GM18907 (cell line): ENCODE measurements around the gene FSD2.
"Not testable (repeated sequence)": the region's sequence is repeated elsewhere in the genome, so short reads cannot be mapped to it uniquely, and the experiment has no call there.

Source experiments
- ATAC-seq: cut with Tn5 transposase; IDR thresholded peaks from one replicate; pipeline ENCODE4 v1.9.1; 2021; ENCODE audit warnings: mild to moderate bottlenecking, moderate library complexity; ENCODE audit not compliant: unreplicated experiment

Gene FSD2

DNA sequence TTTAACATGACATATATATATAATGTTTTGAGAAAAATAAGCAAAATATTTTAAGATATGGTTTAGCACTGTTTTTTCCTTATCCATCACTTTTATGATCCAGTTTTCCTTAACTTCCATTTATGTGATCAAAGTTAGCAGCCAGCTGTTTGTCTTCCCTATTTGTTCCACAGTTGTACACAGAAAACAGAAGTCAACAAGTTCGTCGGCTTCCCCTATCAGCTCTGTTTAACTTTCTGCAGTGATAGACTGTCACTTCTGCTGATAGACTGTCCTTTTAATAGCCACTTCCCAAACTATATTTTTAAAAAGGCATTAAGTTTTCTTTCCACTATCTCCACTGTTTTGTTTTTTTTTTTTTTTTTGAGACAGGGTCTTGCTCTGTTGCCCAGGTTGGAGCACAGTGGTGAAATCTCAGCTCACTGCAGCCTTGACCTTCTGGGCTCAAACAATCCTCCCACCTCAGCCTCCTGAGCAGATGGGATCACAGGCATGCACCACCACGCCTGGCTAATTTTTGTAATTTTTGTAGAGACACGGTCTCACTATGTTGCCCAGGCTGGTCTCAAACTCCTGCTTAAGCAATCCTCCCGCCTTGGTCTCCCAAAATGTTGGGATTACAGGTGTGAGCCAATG, 7.2 kb downstream of the FSD2 start:
- no peak for ATAC-seq

DNA sequence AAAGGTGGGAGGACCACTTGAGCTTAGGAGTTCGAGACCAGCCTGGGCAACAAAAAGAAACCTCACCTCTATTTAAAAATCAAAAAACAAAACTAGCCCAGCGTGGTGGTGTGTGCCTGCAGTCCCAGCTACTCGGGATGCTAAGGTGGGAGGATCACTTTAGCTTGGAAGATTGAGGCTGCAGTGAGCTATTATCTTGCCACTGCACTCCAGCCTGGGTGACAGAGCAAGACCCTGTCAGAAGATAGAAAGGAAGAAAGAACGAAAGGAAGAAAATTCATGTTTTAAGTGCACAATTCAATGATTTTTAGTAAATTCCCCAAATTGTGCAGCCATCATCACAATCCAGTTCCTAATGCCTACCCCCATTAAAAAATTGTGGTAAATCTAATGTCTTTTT, 7.8 kb downstream of the FSD2 start:
- ATAC-seq = no peak

- no peak for ATAC-seq
Observed at GRCh38 chr15:82793737-82794136, 12.1 kb downstream of the FSD2 start.

- ATAC-seq = no peak
Observed at GRCh38 chr15:82792068-82792467, 13.8 kb downstream of the FSD2 start.

DNA sequence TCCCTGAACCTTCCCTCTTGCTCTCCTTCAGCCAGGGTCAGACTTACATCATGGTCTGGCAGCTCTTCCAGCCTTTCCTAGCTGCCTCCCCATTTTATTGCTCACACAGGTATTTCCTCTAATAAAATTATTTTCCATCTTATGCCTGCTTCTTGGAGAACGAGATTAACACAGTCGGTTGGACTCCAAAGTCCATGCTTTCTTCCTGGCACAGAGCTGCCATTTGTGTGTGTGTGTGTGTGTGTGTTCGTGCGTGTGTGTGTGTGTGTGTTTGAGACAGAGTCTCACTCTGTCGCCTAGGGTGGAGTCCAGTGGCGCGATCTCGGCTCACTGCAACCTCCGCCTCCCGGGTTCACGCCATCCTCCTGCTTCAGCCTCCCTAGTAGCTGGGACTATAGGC, 15.5 kb downstream of the FSD2 start:
- ATAC-seq = no peak

- ATAC-seq = no peak
Observed at GRCh38 chr15:82789491-82789890, 16.4 kb downstream of the FSD2 start.

DNA sequence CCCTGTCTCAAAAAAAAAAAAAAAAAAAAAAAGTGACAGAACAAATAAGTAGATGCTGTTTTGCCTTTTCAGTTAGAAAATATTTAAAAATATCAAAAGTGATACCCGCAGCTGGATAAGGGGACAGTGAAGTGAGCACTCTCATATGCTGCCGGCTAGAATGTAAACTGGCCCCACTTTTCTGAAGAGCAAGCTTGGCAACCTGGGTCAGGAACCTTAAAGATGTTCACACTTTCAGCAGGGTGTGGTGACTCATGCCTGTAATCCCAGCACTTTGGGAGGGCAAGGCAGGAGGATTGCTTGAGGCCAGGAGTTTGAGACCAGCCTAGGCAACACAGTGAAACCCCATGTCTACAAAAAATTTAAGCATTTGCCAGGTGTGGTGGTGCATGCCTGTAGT, 17.4 kb downstream of the FSD2 start:
- ATAC-seq = no peak

DNA sequence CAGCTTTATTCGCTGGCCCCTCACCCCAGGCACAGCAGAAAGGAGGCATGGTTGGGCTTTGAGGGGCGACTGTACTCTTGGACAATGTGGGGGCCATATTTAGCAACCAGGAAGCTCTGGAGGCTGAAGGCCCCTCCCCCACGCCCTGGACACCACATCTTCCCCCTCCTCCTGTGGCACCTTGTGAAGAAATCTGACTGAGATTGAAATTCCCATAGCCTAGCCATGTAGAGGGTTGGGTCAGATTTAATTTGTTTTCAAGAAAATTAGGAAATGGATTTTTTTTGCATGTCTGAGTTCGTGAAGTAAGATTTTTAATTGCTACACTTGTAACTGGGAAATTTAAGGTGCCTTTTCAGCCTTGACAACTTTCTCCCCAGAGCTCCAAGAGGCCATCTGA, 24.5 kb downstream of the FSD2 start:
- no peak for ATAC-seq

DNA sequence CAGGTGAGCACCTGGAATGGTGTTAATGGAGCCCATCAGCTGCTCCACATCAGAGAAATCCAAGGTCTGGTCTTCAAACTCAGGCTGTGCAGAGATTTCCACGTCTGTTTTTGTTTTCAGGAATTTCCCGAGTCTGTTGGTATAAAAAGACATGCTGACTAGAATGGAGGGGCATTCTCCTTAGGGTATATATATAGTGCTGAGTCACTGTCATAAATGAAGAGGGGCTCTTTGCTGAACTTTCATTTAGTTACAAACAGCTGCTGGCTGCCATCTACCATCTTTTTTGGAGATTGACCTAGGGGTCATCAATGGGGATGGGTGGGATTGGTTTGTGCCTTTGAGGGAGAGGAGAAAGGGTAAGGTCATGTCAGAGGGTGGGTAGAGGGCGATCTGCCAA, 27.1 kb downstream of the FSD2 start:
- no peak for ATAC-seq

GRCh38 chr15:82774496-82774895, 31.4 kb downstream of the FSD2 start:
- ATAC-seq = no peak

DNA sequence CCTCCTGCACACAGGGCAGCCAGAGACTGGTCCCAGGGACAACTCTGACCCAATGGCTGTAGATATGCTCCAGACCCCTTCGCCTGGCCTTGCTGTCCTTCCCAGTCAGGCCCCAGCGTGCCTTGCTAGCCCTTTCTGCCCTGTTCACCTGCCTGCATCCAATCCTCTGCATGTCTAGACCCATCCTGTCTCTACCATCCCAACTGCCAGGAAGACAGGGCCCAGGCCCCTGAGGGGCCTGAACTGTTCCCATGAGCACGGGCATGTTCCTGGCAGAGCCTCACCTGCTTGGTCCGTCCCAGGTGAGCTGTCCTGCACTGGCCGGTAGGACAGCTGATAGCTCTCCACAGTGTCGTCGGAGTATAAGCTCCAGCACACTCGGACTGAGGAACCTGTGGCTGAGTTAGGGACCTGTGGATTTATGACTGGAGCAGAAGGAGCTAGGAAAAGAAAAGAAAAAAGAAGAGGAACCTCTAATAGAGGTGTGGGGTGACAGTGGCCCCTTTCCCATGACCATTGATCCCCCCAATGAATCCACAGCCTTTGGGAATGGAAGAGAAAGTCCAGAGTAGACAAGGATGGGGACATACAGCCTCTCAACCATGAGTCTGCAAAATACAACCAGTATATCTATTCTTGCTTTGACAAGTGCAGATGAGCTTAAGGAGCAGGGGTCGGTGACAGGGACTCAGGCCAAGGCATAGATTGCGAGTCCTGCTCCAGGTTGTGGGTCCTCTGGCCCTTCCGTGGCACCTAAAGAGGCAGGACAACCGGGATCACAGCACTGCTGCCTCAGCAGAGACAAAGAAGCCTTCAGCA, 33.9 kb downstream of the FSD2 start:
- no peak for ATAC-seq

- ATAC-seq = no peak
Observed at GRCh38 chr15:82768414-82769054, 37.3 kb downstream of the FSD2 start.

DNA sequence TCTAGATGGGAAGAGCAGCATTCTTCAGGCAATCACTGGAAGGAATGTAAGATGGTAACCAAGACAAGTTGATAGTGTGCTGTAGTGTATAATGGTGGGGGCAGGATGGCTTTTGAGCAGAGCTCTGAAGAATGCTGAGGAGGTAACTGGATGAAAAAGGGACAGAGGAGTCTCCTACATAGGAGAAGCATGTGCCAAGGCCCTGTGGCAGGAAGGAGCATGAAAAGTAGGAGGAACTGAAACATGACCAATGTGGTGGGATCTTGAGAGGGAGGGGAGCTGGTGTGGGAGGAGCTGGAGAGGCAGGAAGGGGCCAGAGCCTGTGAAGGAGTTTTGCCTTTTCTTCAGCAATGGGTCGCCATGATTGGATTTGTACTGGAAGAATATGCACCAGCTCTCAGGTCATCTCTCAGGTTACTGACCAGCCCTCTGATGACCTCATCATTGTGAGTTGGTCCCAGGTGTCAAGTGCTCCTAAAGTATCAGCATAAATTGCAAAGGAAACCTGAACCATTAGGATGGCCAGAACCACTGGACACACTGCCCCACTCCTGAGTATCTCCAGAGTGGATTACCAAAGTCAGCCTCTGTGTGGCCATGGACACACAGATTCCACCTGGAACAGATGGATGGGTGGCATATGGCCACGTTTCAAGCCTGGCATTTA, 38.6 kb downstream of the FSD2 start:
- ATAC-seq = no peak

- ATAC-seq = not testable (repeated sequence)
Observed at GRCh38 chr15:82766201-82766600, 39.7 kb downstream of the FSD2 start.

- no peak for ATAC-seq
Observed at GRCh38 chr15:82764740-82765139, 41.1 kb downstream of the FSD2 start.

DNA sequence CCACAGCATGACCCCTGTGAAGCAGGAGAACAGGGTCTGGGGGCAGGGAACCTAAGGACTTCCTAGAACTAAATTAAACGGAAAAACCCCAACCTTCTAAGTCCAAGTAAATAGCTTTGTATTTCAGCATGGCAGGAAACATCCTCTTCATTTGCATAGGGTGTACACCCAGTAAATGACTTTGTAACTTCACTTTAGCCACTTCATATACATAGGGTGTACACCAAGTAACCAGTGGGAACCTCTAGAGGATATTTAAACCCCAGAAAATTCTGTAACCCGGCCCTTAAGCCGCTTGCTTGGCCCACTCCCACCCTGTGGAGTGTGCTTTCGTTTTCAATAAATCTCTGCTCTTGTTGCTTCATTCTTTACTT, 41.8 kb downstream of the FSD2 start:
- ATAC-seq = no peak

DNA sequence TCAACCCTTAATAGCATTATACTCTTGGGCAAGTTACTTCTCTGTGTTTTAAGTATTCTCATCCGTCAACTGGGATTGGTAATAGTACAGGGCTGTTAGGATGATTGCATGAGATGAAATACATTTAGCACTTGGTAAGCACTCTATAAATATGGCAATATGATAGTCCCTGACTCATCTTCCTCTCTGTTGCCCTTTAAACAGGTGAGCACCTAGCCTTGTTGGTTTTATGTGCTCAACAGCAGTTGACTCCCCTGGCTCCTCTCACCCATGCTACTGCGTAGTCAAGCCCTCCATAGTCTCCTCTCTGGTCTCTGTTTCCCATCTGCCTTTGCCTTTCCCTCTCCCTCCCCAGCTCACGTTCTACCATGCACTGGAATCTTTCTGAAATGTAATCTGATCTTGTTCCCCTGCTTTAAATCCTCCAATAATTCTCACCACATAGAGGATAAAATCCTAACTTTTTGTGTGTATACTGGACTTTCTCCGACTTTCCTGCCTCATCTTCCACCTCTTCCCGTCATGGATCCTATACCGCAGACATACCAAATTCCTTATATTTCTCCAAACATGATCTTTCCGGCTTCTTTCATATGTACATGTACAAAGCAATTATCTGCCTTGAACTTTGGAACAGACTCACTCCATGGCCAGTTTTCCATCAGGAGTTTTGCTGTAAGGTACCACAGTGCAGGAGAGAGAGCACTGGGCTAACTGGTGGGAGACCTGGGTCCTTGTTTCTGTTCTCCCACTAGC, 42.3 kb downstream of the FSD2 start:
- no peak for ATAC-seq

DNA sequence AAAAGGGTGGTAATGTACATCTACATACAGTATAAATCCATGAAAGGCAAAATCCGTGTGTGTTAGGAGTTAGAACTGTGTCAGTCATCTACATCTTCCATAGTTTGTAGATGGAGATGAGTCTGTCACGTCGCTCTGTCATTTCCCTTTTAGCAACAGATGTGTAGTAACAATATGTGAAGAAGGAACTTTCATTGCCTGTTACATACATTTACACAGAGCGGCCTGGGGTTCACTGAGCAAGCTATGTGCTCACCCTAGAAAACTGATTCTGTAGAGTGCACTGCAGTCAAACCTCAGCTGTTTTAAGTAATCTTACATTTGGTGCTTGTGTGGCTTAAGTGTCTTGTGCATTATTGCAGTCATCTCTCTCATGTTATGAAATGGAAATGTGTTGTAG, 54.6 kb downstream of the FSD2 start:
- no peak for ATAC-seq

DNA sequence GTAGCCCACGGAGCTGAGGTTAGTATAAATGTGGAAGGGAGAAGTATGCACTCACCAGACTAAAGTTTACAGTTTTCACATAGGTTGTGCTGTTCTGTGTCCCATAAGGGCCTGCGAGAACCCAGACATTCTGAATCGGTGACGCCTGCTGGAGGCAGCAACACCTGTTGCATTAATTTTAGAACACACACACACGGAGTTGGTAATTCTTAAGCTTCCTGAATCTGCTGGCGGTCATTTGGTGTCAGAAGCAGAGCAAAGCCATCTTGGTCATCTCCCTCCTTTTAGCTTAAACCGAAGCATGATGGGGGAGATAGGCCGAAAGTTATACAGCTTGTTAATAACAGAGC, 55.1 kb downstream of the FSD2 start:
- ATAC-seq = peak; percentile 37

GRCh38 chr15:82749951-82750830, 55.7 kb downstream of the FSD2 start:
- peak; percentile 93 for ATAC-seq
